PC-9 (cell line): ENCODE data around the gene ISG15.

Source experiments
- CTCF ChIP-seq: fragments of 200-600 bp; sonication (generic); conservative IDR thresholded peaks from 2 replicates; pipeline ENCODE4 v1.6.1; 2017; ENCODE audit warnings: mixed run types, antibody characterized with exemption, mild to moderate bottlenecking, moderate library complexity
- EZH2 ChIP-seq: fragments of 200-600 bp; sonication (generic); IDR thresholded peaks from 2 replicates; pipeline ENCODE4 v1.8.0; 2017; ENCODE audit warnings: antibody characterized with exemption, low read depth

GRCh38 chr1:993379-993995 lies 19.8 kb upstream of the ISG15 start:
- TF ChIP-seq CTCF, result no peak
- no peak for TF ChIP-seq EZH2
